Endothelial cell (in vitro differentiated cells): ENCODE data around the gene C9orf50. TPM values are rescaled to one million over a fixed set of nuclear protein-coding genes. Genes with fewer than 3 reads are reported as not detected.

ENCODE experiments used
- DNase-seq: peaks from one replicate; pipeline ENCODE4 v3.0.0; 2021; ENCODE audit warnings: low spot score
- H3K27ac Mint-ChIP-seq: one replicate; pipeline ENCODE4 v1.8.0; 2021; ENCODE audit warnings: mixed read lengths, inconsistent platforms; ENCODE audit not compliant: unreplicated experiment
- H3K27me3 Mint-ChIP-seq: one replicate; pipeline ENCODE4 v1.8.0; 2021; ENCODE audit warnings: mild to moderate bottlenecking, moderate library complexity, mixed read lengths, inconsistent platforms; ENCODE audit not compliant: unreplicated experiment
- H3K36me3 Mint-ChIP-seq: one replicate; pipeline ENCODE4 v1.8.0; 2021; ENCODE audit warnings: mild to moderate bottlenecking, low read depth, mixed read lengths, inconsistent platforms; ENCODE audit not compliant: unreplicated experiment
- H3K4me1 Mint-ChIP-seq: one replicate; pipeline ENCODE4 v1.8.0; 2021; ENCODE audit warnings: mild to moderate bottlenecking, mixed read lengths, inconsistent platforms; ENCODE audit not compliant: unreplicated experiment
- H3K4me3 Mint-ChIP-seq: one replicate; pipeline ENCODE4 v1.8.0; 2021; ENCODE audit warnings: mild to moderate bottlenecking, mixed read lengths, inconsistent platforms; ENCODE audit not compliant: unreplicated experiment
- H3K9me3 Mint-ChIP-seq: one replicate; pipeline ENCODE4 v1.8.0; 2021; ENCODE audit warnings: mixed read lengths, inconsistent platforms; ENCODE audit not compliant: unreplicated experiment
- total RNA-seq: library from RNA; stranded (reverse); fragmentation: NEBNext Ultra II Directional; extraction: Animal tissue kit (Norgen Biotek cat#: 25700); gene quantifications from one replicate; pipeline ENCODE4 v1.2.1, GENCODE V29; 2021; ENCODE audit not compliant: unreplicated experiment
- TF ChIP-seq, protein P1 (sequence below): fragments of 200-600 bp; sonication (generic); IDR thresholded peaks from one replicate; pipeline ENCODE4 v1.5.0; 2021; ENCODE audit warnings: antibody characterized with exemption; ENCODE audit not compliant: unreplicated experiment

C9orf50 gene
- total RNA-seq, 1 donor from 2014 or later: not detected

- Mint-ChIP-seq H3K4me1 (peaks cover 22% of the 10 kb centered on the region), H3K27ac (peak overlapping the region; percentile 26), H3K4me3 (peak overlapping the region; percentile 86), H3K9me3 (no peaks in the 10 kb centered on the region), H3K36me3 (no peaks in the 10 kb centered on the region), H3K27me3 (peaks cover 6% of the 10 kb centered on the region)
- DNase-seq: no peak
- TF ChIP-seq, protein P1, sequence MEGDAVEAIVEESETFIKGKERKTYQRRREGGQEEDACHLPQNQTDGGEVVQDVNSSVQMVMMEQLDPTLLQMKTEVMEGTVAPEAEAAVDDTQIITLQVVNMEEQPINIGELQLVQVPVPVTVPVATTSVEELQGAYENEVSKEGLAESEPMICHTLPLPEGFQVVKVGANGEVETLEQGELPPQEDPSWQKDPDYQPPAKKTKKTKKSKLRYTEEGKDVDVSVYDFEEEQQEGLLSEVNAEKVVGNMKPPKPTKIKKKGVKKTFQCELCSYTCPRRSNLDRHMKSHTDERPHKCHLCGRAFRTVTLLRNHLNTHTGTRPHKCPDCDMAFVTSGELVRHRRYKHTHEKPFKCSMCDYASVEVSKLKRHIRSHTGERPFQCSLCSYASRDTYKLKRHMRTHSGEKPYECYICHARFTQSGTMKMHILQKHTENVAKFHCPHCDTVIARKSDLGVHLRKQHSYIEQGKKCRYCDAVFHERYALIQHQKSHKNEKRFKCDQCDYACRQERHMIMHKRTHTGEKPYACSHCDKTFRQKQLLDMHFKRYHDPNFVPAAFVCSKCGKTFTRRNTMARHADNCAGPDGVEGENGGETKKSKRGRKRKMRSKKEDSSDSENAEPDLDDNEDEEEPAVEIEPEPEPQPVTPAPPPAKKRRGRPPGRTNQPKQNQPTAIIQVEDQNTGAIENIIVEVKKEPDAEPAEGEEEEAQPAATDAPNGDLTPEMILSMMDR: no peak
These were observed 6.9 kb upstream of the C9orf50 start for GRCh38 chr9:129627556-129628440.

DNA sequence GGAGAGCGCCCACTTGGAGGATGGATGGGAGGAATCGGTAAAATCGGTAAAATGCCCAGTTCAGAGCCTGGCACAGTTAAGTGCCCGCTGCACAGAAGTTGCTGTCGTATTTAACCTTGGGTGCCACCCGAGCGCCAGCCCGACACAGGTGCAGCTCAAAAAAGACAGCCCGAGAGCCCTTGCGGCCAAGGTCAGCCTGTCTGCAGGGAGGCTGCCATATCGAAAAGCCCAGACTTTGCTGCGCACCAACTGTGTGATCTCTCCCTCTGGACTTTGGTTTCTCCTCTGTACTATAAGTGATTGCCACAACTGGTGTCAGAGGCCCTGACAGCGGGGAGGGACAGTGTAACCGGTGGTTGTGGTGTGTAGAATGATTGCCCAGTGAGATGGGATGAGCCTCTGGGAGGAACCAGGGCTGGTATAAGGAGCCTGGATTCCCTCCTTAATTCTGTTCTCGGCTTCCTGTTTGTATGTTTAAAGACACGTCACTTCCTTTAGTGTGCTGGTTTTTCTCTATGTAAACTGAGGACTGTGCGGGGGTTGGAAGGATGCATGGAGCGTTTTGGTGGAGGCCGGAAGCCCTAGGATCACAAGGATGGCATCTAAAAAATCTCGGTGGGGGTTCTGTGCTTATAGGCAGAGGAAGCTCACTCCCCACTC, 5.9 kb upstream of the C9orf50 start:
- DNase-seq: no peak
- TF ChIP-seq, protein P1: no peak
- Mint-ChIP-seq H3K9me3 (no peaks in the 10 kb centered on the region), H3K27me3 (peaks cover 6% of the 10 kb centered on the region), H3K36me3 (no peaks in the 10 kb centered on the region), H3K4me1 (peaks cover 22% of the 10 kb centered on the region), H3K4me3 (peak overlapping the region; percentile 86), H3K27ac (peak overlapping the region; percentile 59)

DNA sequence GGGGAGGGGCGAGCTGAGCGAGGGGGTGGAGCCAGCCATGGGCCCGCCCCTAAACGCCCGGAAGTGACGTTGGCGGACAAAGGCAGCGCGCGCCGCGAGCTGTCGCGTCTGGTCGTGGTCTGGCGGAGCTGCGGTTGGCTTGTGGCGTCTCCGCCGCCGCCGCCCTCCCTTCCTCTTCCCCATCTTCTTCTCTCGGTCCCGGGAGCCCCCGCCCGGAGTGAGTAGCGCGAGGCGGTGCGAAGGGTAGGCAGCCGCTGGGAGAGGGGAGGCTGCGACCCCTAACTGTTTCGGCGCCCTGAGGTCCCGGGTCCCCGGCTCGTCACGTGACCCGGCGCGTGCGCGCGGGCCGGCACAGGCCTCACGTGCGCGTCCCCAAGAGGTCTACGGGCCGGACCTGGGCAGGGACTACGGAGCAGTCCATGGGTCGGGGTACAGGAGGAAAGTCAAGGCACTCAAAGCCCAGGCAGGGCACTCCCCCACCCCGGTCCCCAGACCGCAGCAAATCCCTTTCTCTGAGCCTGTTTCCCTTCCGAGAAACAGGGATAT, 5.3 kb upstream of the C9orf50 start, which contains the start of gene NTMT1:
NTMT1 (plus strand) TSS at position 85 of the 546 bp plus-strand sequence. CDS start 6,541 bp downstream, outside the sequence.
- H3K27ac Mint-ChIP-seq: peak within 1 kb of the TSS; percentile 59
- peak within 1 kb of the TSS; percentile 86 for H3K4me3 Mint-ChIP-seq
- H3K27me3 Mint-ChIP-seq: peaks cover 6% of the 10 kb centered on the region
- TF ChIP-seq, protein P1: no peak
- no peaks in the 10 kb centered on the region for H3K9me3 Mint-ChIP-seq
- H3K4me1 Mint-ChIP-seq: peaks cover 22% of the 10 kb centered on the region
- DNase-seq: peak; percentile 88
- no peaks in the 10 kb centered on the region for H3K36me3 Mint-ChIP-seq

DNA sequence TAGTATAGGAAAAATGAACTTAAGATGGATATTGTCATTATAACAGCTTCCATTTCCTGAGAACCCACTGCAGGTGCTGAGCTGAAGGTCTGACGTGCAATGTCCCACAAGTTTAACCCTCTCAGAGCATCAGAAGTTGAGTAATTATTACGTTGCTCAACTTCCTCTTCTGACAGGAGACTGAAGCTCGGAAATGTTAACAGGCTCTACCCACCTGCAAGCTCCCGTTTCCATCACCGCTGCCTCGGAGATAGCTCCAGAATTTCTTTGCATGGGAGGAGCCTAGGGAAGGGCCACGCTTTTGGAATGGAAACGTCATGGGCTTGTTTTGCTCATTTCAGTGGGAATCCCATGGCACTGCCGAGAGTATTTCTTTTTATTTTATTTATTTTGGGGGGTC, 4.0 kb upstream of the C9orf50 start:
- Mint-ChIP-seq H3K27ac (no peak overlapping the region), H3K4me1 (peaks cover 25% of the 10 kb centered on the region), H3K27me3 (peaks cover 11% of the 10 kb centered on the region), H3K36me3 (no peaks in the 10 kb centered on the region), H3K4me3 (no peak overlapping the region), H3K9me3 (no peaks in the 10 kb centered on the region)
- TF ChIP-seq, protein P1: no peak
- DNase-seq: no peak
